H1 (cell line): ENCODE results near the gene APP. TPM values are rescaled to one million over a fixed set of nuclear protein-coding genes. Genes with fewer than 3 reads are reported as not detected.

Experiments used
- CTCF ChIA-PET: fragments of 300-600 bp; sonication (Branson Sonifier 250); formaldehyde crosslinking; loops from one replicate; lab custom pipeline; 2021; ENCODE audit not compliant: partially characterized antibody; lab: Charles Lee
- POLR2A ChIA-PET: fragments of 300-600 bp; sonication (Branson Sonifier 250); formaldehyde crosslinking; loops from one replicate; lab custom pipeline; 2021; ENCODE audit warnings: inconsistent platforms; ENCODE audit not compliant: partially characterized antibody; lab: Charles Lee
- DNase-seq, 2 experiments: peaks; one replicate each; pipeline versions ENCODE4 v3.0.0 to v3.0.0-alpha.2; 2010 to 2022; ENCODE audit warnings: low spot score in 2 of 2, low read depth in 1 of 2, mixed read lengths in 1 of 2
- FAIRE-seq: peaks from 2 replicates; lab custom pipeline; 2011; peaks lifted over from hg19 to GRCh38; lab: Jason Lieb, UNC
- H2AFZ ChIP-seq: 2 replicates; pipeline ENCODE4 v1.8.1; 2012; ENCODE audit warnings: low read length, inconsistent platforms
- H2AK5ac ChIP-seq: 2 replicates; pipeline ENCODE4 v1.6.1; 2013; ENCODE audit warnings: low read depth, low read length
- H2BK120ac ChIP-seq: replicated peaks from 2 replicates; pipeline ENCODE3; 2013; ENCODE audit warnings: low read depth, low read length, inconsistent platforms
- H2BK12ac ChIP-seq: 2 replicates; pipeline ENCODE4 v1.6.1; 2013; ENCODE audit warnings: low read depth, low read length
- H2BK15ac ChIP-seq: 2 replicates; pipeline ENCODE4 v1.6.1; 2013; ENCODE audit warnings: low read length
- H2BK20ac ChIP-seq: 2 replicates; pipeline ENCODE4 v1.6.1; 2013; ENCODE audit warnings: low read length
- H2BK5ac ChIP-seq: 2 replicates; pipeline ENCODE4 v1.6.1; 2013; ENCODE audit warnings: low read depth, low read length
- H3K14ac ChIP-seq: 2 replicates; pipeline ENCODE4 v1.6.1; 2013; ENCODE audit warnings: inconsistent platforms; ENCODE audit not compliant: insufficient read length
- H3K18ac ChIP-seq: 2 replicates; pipeline ENCODE4 v1.6.1; 2013; ENCODE audit warnings: low read length; ENCODE audit errors: extremely low read depth
- H3K23ac ChIP-seq: 2 replicates; pipeline ENCODE4 v1.6.1; 2013; ENCODE audit warnings: inconsistent platforms; ENCODE audit not compliant: insufficient read length
- H3K23me2 ChIP-seq: 2 replicates; pipeline ENCODE4 v1.6.1; 2013; ENCODE audit warnings: low read depth, low read length
- H3K27ac ChIP-seq: 2 replicates; pipeline ENCODE4 v1.6.1; 2011; ENCODE audit warnings: low read depth, low read length, inconsistent platforms
- H3K27me3 ChIP-seq, 4 experiments: replicated peaks in 1 of 4; 1 replicate in 1 of 4; 2 replicates in 3 of 4; pipeline versions ENCODE4 v1.6.1 to v1.8.1; 2011 to 2013; ENCODE audit warnings: low read length in 3 of 4, mild to moderate bottlenecking in 3 of 4, inconsistent platforms in 2 of 4, mixed read lengths in 2 of 4, moderate library complexity in 1 of 4; ENCODE audit not compliant: control insufficient read depth in 3 of 4, insufficient read depth in 3 of 4; ENCODE audit errors: extremely low read depth in 1 of 4
- H3K36me3 ChIP-seq, 4 experiments: 2 replicates each; pipeline versions ENCODE4 v1.6.1 to v1.8.1; 2011 to 2013; ENCODE audit warnings: mild to moderate bottlenecking in 4 of 4, low read length in 3 of 4, moderate library complexity in 2 of 4, control low read depth in 1 of 4, inconsistent platforms in 1 of 4; ENCODE audit not compliant: insufficient read depth in 4 of 4, control insufficient read depth in 2 of 4
- H3K4ac ChIP-seq: replicated peaks from 2 replicates; pipeline ENCODE3; 2013; ENCODE audit warnings: low read length, low read depth, mixed read lengths, inconsistent platforms; ENCODE audit not compliant: insufficient read length
- H3K4me1 ChIP-seq, 4 experiments: replicated peaks in 1 of 4; 1 replicate in 1 of 4; 2 replicates in 3 of 4; pipeline versions ENCODE4 v1.6.1 to v1.8.1; 2011 to 2013; ENCODE audit warnings: low read length in 3 of 4, inconsistent platforms in 2 of 4, mixed read lengths in 1 of 4; ENCODE audit not compliant: insufficient read depth in 4 of 4, control insufficient read depth in 3 of 4
- H3K4me2 ChIP-seq, 2 experiments: 2 replicates each; pipeline versions ENCODE4 v1.6.1 to v1.8.1; 2011 to 2013; ENCODE audit warnings: low read depth in 2 of 2, low read length in 2 of 2, control low read depth in 1 of 2, inconsistent platforms in 1 of 2, mild to moderate bottlenecking in 1 of 2; ENCODE audit not compliant: insufficient read depth in 1 of 2
- H3K4me3 ChIP-seq, 4 experiments: fragments of 200-600, 300-600 bp in 1 of 4; sonication (generic), shearing (Covaris generic), sonication (Bioruptor Twin) in 1 of 4; 2 replicates each; pipeline versions ENCODE4 v1.5.1 to v1.8.1; 2011 to 2016; ENCODE audit warnings: low read length in 4 of 4, low read depth in 3 of 4, control low read depth in 2 of 4, inconsistent platforms in 2 of 4, mild to moderate bottlenecking in 2 of 4, mixed read lengths in 1 of 4, moderate library complexity in 1 of 4; ENCODE audit not compliant: insufficient read depth in 2 of 4; ENCODE audit errors: extremely low read depth in 1 of 4
- H3K56ac ChIP-seq: replicated peaks from 2 replicates; pipeline ENCODE3; 2013; ENCODE audit warnings: low read depth, mild to moderate bottlenecking, mixed read lengths, low read length, inconsistent platforms; ENCODE audit not compliant: insufficient read length
- H3K79me1 ChIP-seq: 2 replicates; pipeline ENCODE4 v1.6.1; 2013; ENCODE audit warnings: low read depth, low read length, control low read depth
- H3K79me2 ChIP-seq, 2 experiments: 2 replicates each; pipeline versions ENCODE4 v1.6.1 to v1.8.1; 2012 to 2013; ENCODE audit warnings: low read length in 2 of 2, mild to moderate bottlenecking in 2 of 2, inconsistent platforms in 1 of 2; ENCODE audit not compliant: insufficient read depth in 2 of 2, control insufficient read depth in 1 of 2
- H3K9ac ChIP-seq, 4 experiments: replicated peaks in 1 of 4; 1 replicate in 1 of 4; 2 replicates in 3 of 4; pipeline versions ENCODE4 v1.6.1 to v1.8.1; 2011 to 2013; ENCODE audit warnings: low read depth in 3 of 4, low read length in 3 of 4, control low read depth in 2 of 4, mild to moderate bottlenecking in 2 of 4, moderate library complexity in 2 of 4, inconsistent platforms in 1 of 4; ENCODE audit errors: extremely low read depth in 1 of 4
- H3K9me3 ChIP-seq, 2 experiments: 2 replicates each; pipeline versions ENCODE4 v1.6.1 to v1.8.1; 2012 to 2013; ENCODE audit warnings: mild to moderate bottlenecking in 2 of 2, moderate library complexity in 2 of 2, control low read depth in 1 of 2, inconsistent platforms in 1 of 2, low read depth in 1 of 2, low read length in 1 of 2, mixed read lengths in 1 of 2; ENCODE audit not compliant: insufficient read depth in 2 of 2
- H4K20me1 ChIP-seq, 2 experiments: replicated peaks in 1 of 2; 2 replicates each; pipeline versions ENCODE3 to v1.8.1; 2011 to 2013; ENCODE audit warnings: inconsistent platforms in 2 of 2, low read length in 2 of 2, mild to moderate bottlenecking in 1 of 2; ENCODE audit not compliant: insufficient read depth in 2 of 2, control insufficient read depth in 1 of 2
- H4K5ac ChIP-seq: 2 replicates; pipeline ENCODE4 v1.6.1; 2013; ENCODE audit warnings: low read length, low read depth, mixed read lengths, inconsistent platforms; ENCODE audit not compliant: insufficient read length
- H4K8ac ChIP-seq: 2 replicates; pipeline ENCODE4 v1.8.0; 2013; ENCODE audit warnings: mild to moderate bottlenecking, moderate library complexity, low read length, inconsistent platforms; ENCODE audit not compliant: insufficient read depth; ENCODE audit errors: extremely low read depth
- H4K91ac ChIP-seq: replicated peaks from 2 replicates; pipeline ENCODE3; 2013; ENCODE audit warnings: low read length, mixed read lengths, inconsistent platforms; ENCODE audit not compliant: insufficient read length
- BCL11A ChIP-seq, 2 experiments: IDR thresholded peaks; one replicate each; pipeline ENCODE4 v1.6.1; 2011; ENCODE audit warnings: low read depth in 2 of 2, low read length in 2 of 2, mild to moderate bottlenecking in 2 of 2
- BRCA1 ChIP-seq: IDR thresholded peaks from 2 replicates; pipeline ENCODE4 v1.6.1; 2012; ENCODE audit warnings: low read depth, low read length, improper control_type of control experiment
- CREB1 ChIP-seq: IDR thresholded peaks from 2 replicates; pipeline ENCODE4 v1.6.1; 2012; ENCODE audit warnings: inconsistent platforms
- EP300 ChIP-seq, 2 experiments: IDR thresholded peaks; 1 replicate in 1 of 2; 2 replicates in 1 of 2; pipeline ENCODE4 v1.6.1; 2011 to 2012; ENCODE audit warnings: low read depth in 2 of 2, low read length in 2 of 2, mild to moderate bottlenecking in 2 of 2, borderline replicate concordance in 1 of 2, inconsistent platforms in 1 of 2, moderate library complexity in 1 of 2
- FOSL1 ChIP-seq: IDR thresholded peaks from 2 replicates; pipeline ENCODE4 v1.6.1; 2011; ENCODE audit warnings: mild to moderate bottlenecking, low read depth, low read length, moderate library complexity; ENCODE audit not compliant: insufficient read depth
- JUN ChIP-seq: IDR thresholded peaks from 2 replicates; pipeline ENCODE4 v1.6.1; 2011; ENCODE audit warnings: low read depth, mild to moderate bottlenecking, improper control_type of control experiment, low read length
- KDM5A ChIP-seq: fragments of 200-600 bp; IDR thresholded peaks from 2 replicates; pipeline ENCODE4 v1.7.1; 2012; ENCODE audit warnings: mild to moderate bottlenecking, low read length, inconsistent platforms, mixed read lengths
- POLR2AphosphoS5 ChIP-seq: IDR thresholded peaks from 2 replicates; pipeline ENCODE4 v1.6.1; 2011; ENCODE audit warnings: low read depth, low read length
- SAP30 ChIP-seq: fragments of 300-600 bp; sonication (generic); IDR thresholded peaks from 2 replicates; pipeline ENCODE4 v1.7.1; 2012; ENCODE audit warnings: low read length, moderate library complexity, mild to moderate bottlenecking, inconsistent platforms; ENCODE audit not compliant: insufficient read depth, insufficient replicate concordance
- SRF ChIP-seq: IDR thresholded peaks from 2 replicates; pipeline ENCODE4 v1.6.1; 2011; ENCODE audit warnings: mild to moderate bottlenecking, low read depth, low read length, moderate library complexity
- TCF12 ChIP-seq: IDR thresholded peaks from 2 replicates; pipeline ENCODE4 v1.6.1; 2011; ENCODE audit warnings: low read depth, mild to moderate bottlenecking, low read length
- WGBS, 2 experiments: shearing (Covaris generic) in 1 of 2; methylation state at CpG; one replicate each; pipeline versions ENCODE4 v1.1.6 to v1.1.7; 2013 to 2015; ENCODE audit warnings: low lambda C conversion rate in 2 of 2, mixed read lengths in 2 of 2, inconsistent platforms in 1 of 2, low coverage in 1 of 2, missing lambda C conversion rate in 1 of 2; ENCODE audit not compliant: insufficient replicate concordance in 2 of 2, insufficient coverage in 1 of 2, insufficient read length in 1 of 2; ENCODE audit errors: extremely low coverage in 1 of 2, missing lambda C conversion rate in 1 of 2; 5-methylcytosine and 5-hydroxymethylcytosine counted together
- polyA plus RNA-seq, 7 experiments: library from polyadenylated mRNA; depleted of rRNA in 3 of 7; stranded (reverse) in 5 of 7; unstranded in 2 of 7; fragments of >200 nt in 5 of 7; fragments of 200-250 nt in 2 of 7; gene quantifications; 1 replicate in 5 of 7; 2 replicates in 1 of 7; 4 replicates in 1 of 7; pipeline versions ENCODE4 v1.2.1 to v1.2.3, GENCODE V29; 2011 to 2013; ENCODE audit warnings: missing spikeins in 2 of 7, mixed read lengths in 2 of 7
- total RNA-seq: library from RNA; stranded (reverse); fragmentation: NEBNext Ultra II Directional; extraction: Animal tissue kit (Norgen Biotek cat#: 25700); gene quantifications from 2 replicates; pipeline ENCODE4 v1.2.1, GENCODE V29; 2021

The APP gene
- total and polyA plus RNA-seq, 2 of the 8 experiments (the other 6 are each of a cell fraction or from before 2014, with no cell fraction given), result 375 to 551 TPM

- 90% methylated on average over 3 of the region's 3 CpGs; no CpG with 5 or more reads in 1 of the 2 experiments for WGBS, 2 experiments
- peaks cover 0 to 71% of the 10 kb centered on the region in 2 experiments; a peak in 3 of 4 replicates for H3K79me2 ChIP-seq
- no peak overlapping the region for H3K14ac ChIP-seq
- no peaks in the 10 kb centered on the region for H3K27me3 ChIP-seq
- peaks cover 2% of the 10 kb centered on the region; the same call in 1 of the 2 replicates for H3K79me1 ChIP-seq
- no peak overlapping the region for H3K4ac ChIP-seq
- H4K20me1 ChIP-seq, result peaks cover 2 to 5% of the 10 kb centered on the region in 2 experiments
- no peak overlapping the region for H3K9ac ChIP-seq
- peaks cover 0 to 19% (median 7%) of the 10 kb centered on the region in 4 experiments; a peak in 4 of 8 replicates for H3K36me3 ChIP-seq
- H2BK5ac ChIP-seq, result no peak overlapping the region
- no peak overlapping the region for H4K5ac ChIP-seq
- no peaks in the 10 kb centered on the region for H3K9me3 ChIP-seq
- no peak overlapping the region for H3K56ac ChIP-seq
- H3K23ac ChIP-seq, result no peak overlapping the region
- peaks cover 0 to 7% (median 2%) of the 10 kb centered on the region in 4 experiments; a peak in 3 of 7 replicates for H3K4me1 ChIP-seq
- FAIRE-seq, result no peak
- H2BK15ac ChIP-seq, result no peak overlapping the region
- H3K27ac ChIP-seq, result no peak overlapping the region
- no peak overlapping the region for H2BK120ac ChIP-seq
- H4K8ac ChIP-seq, result no peak overlapping the region
- ChIA-PET POLR2A (interaction anchor here (0.7 kb wide), 1 partner anchor 101 kb away, joined by 3 read pairs; no protein-coding TSS in a partner anchor), CTCF (interaction anchor here (0.9 to 1.2 kb wide), 2 partner anchors 10 to 126 kb away, joined by 3 read pairs; no protein-coding TSS in a partner anchor)
- no peaks in the 10 kb centered on the region for H3K23me2 ChIP-seq
- H2BK12ac ChIP-seq, result no peak overlapping the region
- DNase-seq, result no peak
- no peak overlapping the region for H2AK5ac ChIP-seq
- no peak overlapping the region for H2BK20ac ChIP-seq
- no peak overlapping the region for H3K4me2 ChIP-seq
- no peak overlapping the region for H2AFZ ChIP-seq
- no peak overlapping the region for H3K18ac ChIP-seq
- no peak overlapping the region for H4K91ac ChIP-seq
- no peak overlapping the region for H3K4me3 ChIP-seq
- no peak for TF ChIP-seq TCF12
- no peak for TF ChIP-seq JUN
- no peak for TF ChIP-seq BRCA1
- no peak for TF ChIP-seq SRF
- TF ChIP-seq FOSL1, result no peak
- TF ChIP-seq KDM5A, result no peak
- no peak for TF ChIP-seq SAP30
- TF ChIP-seq POLR2AphosphoS5, result no peak
- no peak for TF ChIP-seq CREB1
- no peak for TF ChIP-seq EP300 (IDR thresholded peaks at IDR 0.05; ENCODE audit: borderline replicate concordance in 1 of 2, low read depth in 2 of 2, low read length in 2 of 2)
- TF ChIP-seq BCL11A (IDR thresholded peaks at IDR 0.05; ENCODE audit: low read depth in 2 of 2, low read length in 2 of 2), result no peak
These were observed 128.2 kb downstream of the APP start for GRCh38 chr21:26042181-26042876.
